HEK293T (cell line): ENCODE results near the gene NEK1.

Source experiments
- ARNT ChIP-seq: fragments of 450-650 bp; IDR thresholded peaks from 2 replicates; pipeline ENCODE4 v1.6.1; 2017; ENCODE audit warnings: mild to moderate bottlenecking
- BHLHE40 ChIP-seq: fragments of 450-650 bp; IDR thresholded peaks from 2 replicates; pipeline ENCODE4 v1.6.1; 2016; ENCODE audit warnings: mild to moderate bottlenecking, moderate library complexity, borderline replicate concordance
- ELF4 ChIP-seq: fragments of 450-650 bp; IDR thresholded peaks from 2 replicates; pipeline ENCODE4 v1.6.1; 2017; ENCODE audit warnings: antibody characterized with exemption
- FOXA1 ChIP-seq: fragments of 450-650 bp; IDR thresholded peaks from 2 replicates; pipeline ENCODE4 v1.6.1; 2016; ENCODE audit warnings: mild to moderate bottlenecking
- FOXK2 ChIP-seq: fragments of 450-650 bp; IDR thresholded peaks from 2 replicates; pipeline ENCODE4 v1.6.1; 2016; ENCODE audit warnings: mild to moderate bottlenecking
- FOXM1 ChIP-seq: fragments of 450-650 bp; IDR thresholded peaks from 2 replicates; pipeline ENCODE4 v1.6.1; 2017; ENCODE audit warnings: mild to moderate bottlenecking, borderline replicate concordance
- HDGF ChIP-seq: fragments of 450-650 bp; IDR thresholded peaks from 2 replicates; pipeline ENCODE4 v1.6.1; 2017; ENCODE audit warnings: antibody characterized with exemption, borderline replicate concordance
- L3MBTL2 ChIP-seq: fragments of 450-650 bp; conservative IDR thresholded peaks from 2 replicates; pipeline ENCODE4 v1.6.1; 2016; ENCODE audit warnings: mild to moderate bottlenecking
- NFRKB ChIP-seq: fragments of 450-650 bp; IDR thresholded peaks from 2 replicates; pipeline ENCODE4 v1.6.1; 2016; ENCODE audit warnings: mild to moderate bottlenecking, moderate library complexity
- SP1 ChIP-seq: fragments of 450-650 bp; IDR thresholded peaks from 2 replicates; pipeline ENCODE4 v1.6.1; 2017
- SUZ12 ChIP-seq: fragments of 450-650 bp; IDR thresholded peaks from 2 replicates; pipeline ENCODE4 v1.6.1; 2016; ENCODE audit warnings: mild to moderate bottlenecking
- TARDBP ChIP-seq: fragments of 450-650 bp; IDR thresholded peaks from 2 replicates; pipeline ENCODE4 v1.6.1; 2016
- TF ChIP-seq, protein P1 (sequence below): fragments of 450-650 bp; IDR thresholded peaks from 2 replicates; pipeline ENCODE4 v1.6.1; 2016

DNA sequence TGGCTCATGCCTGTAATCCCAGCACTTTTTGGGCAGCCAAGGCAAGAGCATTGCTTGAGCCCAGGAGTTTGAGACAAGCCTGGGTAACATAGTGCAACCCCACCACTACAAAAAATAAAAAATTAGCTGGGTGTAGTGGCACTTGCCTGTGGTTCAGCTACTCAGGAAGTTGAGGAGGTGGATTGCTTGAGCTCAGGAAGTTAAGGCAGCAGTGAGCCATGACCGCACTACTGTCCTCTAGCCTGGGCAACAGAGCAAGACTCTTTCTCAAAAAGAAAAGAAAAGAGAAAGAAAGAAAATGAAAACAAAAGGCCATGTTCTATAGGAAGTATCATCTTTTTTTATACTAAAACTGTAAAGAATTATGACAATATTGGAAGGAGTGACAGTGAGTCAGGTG lies 38.5 kb downstream of the NEK1 start:
- TF ChIP-seq L3MBTL2 (no peak), SUZ12 (no peak), FOXK2 (no peak), SP1 (no peak), ARNT (no peak), BHLHE40 (no peak), ELF4 (no peak), FOXM1 (no peak), TARDBP (no peak), FOXA1 (no peak), NFRKB (no peak), HDGF (no peak)
- TF ChIP-seq, protein P1, sequence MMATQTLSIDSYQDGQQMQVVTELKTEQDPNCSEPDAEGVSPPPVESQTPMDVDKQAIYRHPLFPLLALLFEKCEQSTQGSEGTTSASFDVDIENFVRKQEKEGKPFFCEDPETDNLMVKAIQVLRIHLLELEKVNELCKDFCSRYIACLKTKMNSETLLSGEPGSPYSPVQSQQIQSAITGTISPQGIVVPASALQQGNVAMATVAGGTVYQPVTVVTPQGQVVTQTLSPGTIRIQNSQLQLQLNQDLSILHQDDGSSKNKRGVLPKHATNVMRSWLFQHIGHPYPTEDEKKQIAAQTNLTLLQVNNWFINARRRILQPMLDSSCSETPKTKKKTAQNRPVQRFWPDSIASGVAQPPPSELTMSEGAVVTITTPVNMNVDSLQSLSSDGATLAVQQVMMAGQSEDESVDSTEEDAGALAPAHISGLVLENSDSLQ = no peak
